ENCODE data around the gene KLHL24. TPM values are rescaled to one million over a fixed set of nuclear protein-coding genes. Genes with fewer than 3 reads are reported as not detected.

KLHL24 gene
- total and polyA plus RNA-seq, 2 experiments from 2014 or later, result 37.3 to 159 TPM

- Histone ChIP-seq H3K27ac (no peak overlapping the region), H3K27me3 (no peaks in the 10 kb centered on the region), H3K36me3 (peaks cover 14% of the 10 kb centered on the region), H3K4me1 (ENCODE audit: low read depth) (peaks cover 9% of the 10 kb centered on the region), H3K4me3 (no peak overlapping the region), H3K9me3 (ENCODE audit: low read depth) (no peaks in the 10 kb centered on the region)
- DNase-seq (ENCODE audit: low read depth in 1 of 2, low spot score in 1 of 2), result no peak
- TF ChIP-seq CTCF (IDR thresholded peaks at IDR 0.05; ENCODE audit: low read depth, low read length), result no peak
Observed at GRCh38 chr3:183644244-183644643, 8.8 kb downstream of the KLHL24 start.

GRCh38 chr3:183645254-183645653 lies 9.8 kb downstream of the KLHL24 start:
- no peak for DNase-seq (ENCODE audit: low read depth in 1 of 2, low spot score in 1 of 2)
- H3K27me3 ChIP-seq, result no peaks in the 10 kb centered on the region
- no peaks in the 10 kb centered on the region for H3K9me3 ChIP-seq (ENCODE audit: low read depth)
- no peak for TF ChIP-seq CTCF (IDR thresholded peaks at IDR 0.05; ENCODE audit: low read depth, low read length)
- H3K27ac ChIP-seq, result no peak overlapping the region
- no peak overlapping the region for H3K4me3 ChIP-seq
- H3K4me1 ChIP-seq (ENCODE audit: low read depth), result peaks cover 9% of the 10 kb centered on the region
- peaks cover 14% of the 10 kb centered on the region for H3K36me3 ChIP-seq

- H3K27me3 ChIP-seq, result no peaks in the 10 kb centered on the region
- no peak for DNase-seq (ENCODE audit: low read depth in 1 of 2, low spot score in 1 of 2)
- H3K9me3 ChIP-seq (ENCODE audit: low read depth), result no peaks in the 10 kb centered on the region
- no peak overlapping the region for H3K4me3 ChIP-seq
- no peak for TF ChIP-seq CTCF (IDR thresholded peaks at IDR 0.05; ENCODE audit: low read depth, low read length)
- H3K36me3 ChIP-seq, result peaks cover 25% of the 10 kb centered on the region
- H3K4me1 ChIP-seq (ENCODE audit: low read depth), result no peaks in the 10 kb centered on the region
- H3K27ac ChIP-seq, result no peak overlapping the region
Observed at GRCh38 chr3:183650554-183650953, 15.1 kb downstream of the KLHL24 start.

- H3K4me3 ChIP-seq, result no peak overlapping the region
- no peaks in the 10 kb centered on the region for H3K9me3 ChIP-seq (ENCODE audit: low read depth)
- no peaks in the 10 kb centered on the region for H3K27me3 ChIP-seq
- peak in 1 of 2 donors; percentile 15 for DNase-seq (ENCODE audit: low read depth in 1 of 2, low spot score in 1 of 2)
- no peak overlapping the region for H3K27ac ChIP-seq
- no peak for TF ChIP-seq CTCF (IDR thresholded peaks at IDR 0.05; ENCODE audit: low read depth, low read length)
- no peaks in the 10 kb centered on the region for H3K4me1 ChIP-seq (ENCODE audit: low read depth)
- peaks cover 25% of the 10 kb centered on the region for H3K36me3 ChIP-seq
Observed at GRCh38 chr3:183653209-183654064, 18.0 kb downstream of the KLHL24 start.

GRCh38 chr3:183654727-183655126 lies 19.3 kb downstream of the KLHL24 start:
- Histone ChIP-seq H3K9me3 (ENCODE audit: low read depth) (no peaks in the 10 kb centered on the region), H3K4me3 (no peak overlapping the region)
- TF ChIP-seq CTCF (IDR thresholded peaks at IDR 0.05; ENCODE audit: low read depth, low read length), result no peak

More at GRCh38 chr3:183654727-183655126, 19.3 kb downstream of the KLHL24 start:
- Histone ChIP-seq H3K27me3 (no peaks in the 10 kb centered on the region), H3K4me1 (ENCODE audit: low read depth) (no peaks in the 10 kb centered on the region), H3K36me3 (peaks cover 35% of the 10 kb centered on the region), H3K27ac (no peak overlapping the region)
- no peak for DNase-seq (ENCODE audit: low read depth in 1 of 2, low spot score in 1 of 2)

Data from cardiac muscle cell (in vitro differentiated cells and primary cell).